HepG2 (cell line): ENCODE results near the gene SERPINA9. TPM values are rescaled to one million over a fixed set of nuclear protein-coding genes. Genes with fewer than 3 reads are reported as not detected.

Experiments
- BCL6 ChIP-seq: IDR thresholded peaks from 2 replicates; pipeline ENCODE4 v1.6.1; 2016; ENCODE audit warnings: missing genetic modification reagents, missing compliant biosample characterization
- CENPX ChIP-seq: sonication (generic); formaldehyde crosslinking; IDR thresholded peaks from 2 replicates; pipeline ENCODE4 v1.9.0; 2021; ENCODE audit warnings: mild to moderate bottlenecking, missing genetic modification reagents, moderate library complexity
- CREM ChIP-seq, 2 experiments: sonication (generic) in 1 of 2; formaldehyde crosslinking in 1 of 2; IDR thresholded peaks; 2 replicates each; pipeline versions ENCODE4 v1.4.0 to v1.6.1; 2016 to 2020; ENCODE audit warnings: antibody characterized with exemption in 1 of 2, mild to moderate bottlenecking in 1 of 2, missing genetic modification reagents in 1 of 2
- FOXA3 ChIP-seq: IDR thresholded peaks from 2 replicates; pipeline ENCODE4 v1.6.1; 2016; ENCODE audit warnings: missing genetic modification reagents, missing compliant biosample characterization
- HDAC2 ChIP-seq: sonication (generic); formaldehyde crosslinking; IDR thresholded peaks from 2 replicates; pipeline ENCODE4 v1.4.0; 2020; ENCODE audit warnings: missing genetic modification reagents
- HMG20A ChIP-seq: IDR thresholded peaks from 2 replicates; pipeline ENCODE4 v1.6.1; 2016; ENCODE audit warnings: borderline replicate concordance
- KLF6 ChIP-seq: IDR thresholded peaks from 2 replicates; pipeline ENCODE4 v1.8.0; 2016; ENCODE audit warnings: missing biosample characterization, missing genetic modification reagents
- MED8 ChIP-seq: sonication (generic); formaldehyde crosslinking; IDR thresholded peaks from 2 replicates; pipeline ENCODE4 v1.8.1; 2023; ENCODE audit warnings: mild to moderate bottlenecking, missing genetic modification reagents; ENCODE audit not compliant: insufficient replicate concordance
- MEF2D ChIP-seq: sonication (generic); formaldehyde crosslinking; IDR thresholded peaks from 2 replicates; pipeline ENCODE4 v1.5.1; 2020; ENCODE audit warnings: mild to moderate bottlenecking, missing genetic modification reagents
- NFIC ChIP-seq: IDR thresholded peaks from 2 replicates; pipeline ENCODE4 v1.6.1; 2012; ENCODE audit warnings: mild to moderate bottlenecking, low read length, inconsistent platforms
- REL ChIP-seq: sonication (generic); formaldehyde crosslinking; conservative IDR thresholded peaks from 2 replicates; pipeline ENCODE4 v1.8.0; 2022; ENCODE audit warnings: mild to moderate bottlenecking, missing genetic modification reagents, moderate library complexity
- RXRA ChIP-seq: sonication (generic); formaldehyde crosslinking; IDR thresholded peaks from 2 replicates; pipeline ENCODE4 v1.5.1; 2020; ENCODE audit warnings: missing genetic modification reagents
- SOX5 ChIP-seq: IDR thresholded peaks from 2 replicates; pipeline ENCODE4 v1.6.1; 2016; ENCODE audit warnings: borderline replicate concordance
- TBX2 ChIP-seq: sonication (generic); formaldehyde crosslinking; IDR thresholded peaks from 2 replicates; pipeline ENCODE4 v1.5.0; 2020; ENCODE audit warnings: missing genetic modification reagents, mild to moderate bottlenecking, borderline replicate concordance
- TCF7 ChIP-seq: sonication (generic); IDR thresholded peaks from 2 replicates; pipeline ENCODE4 v1.6.1; 2016; ENCODE audit warnings: antibody characterized with exemption, low read depth
- ZC3H13 ChIP-seq: sonication (generic); formaldehyde crosslinking; IDR thresholded peaks from 2 replicates; pipeline ENCODE4 v1.8.1; 2023; ENCODE audit warnings: mild to moderate bottlenecking, missing genetic modification reagents, moderate library complexity
- ZNF234 ChIP-seq: sonication (generic); formaldehyde crosslinking; conservative IDR thresholded peaks from 2 replicates; pipeline ENCODE4 v1.5.1; 2020; ENCODE audit warnings: mild to moderate bottlenecking, missing genetic modification reagents
- ZNF331 ChIP-seq: sonication (generic); formaldehyde crosslinking; IDR thresholded peaks from 2 replicates; pipeline ENCODE4 v1.4.0; 2020; ENCODE audit warnings: missing genetic modification reagents
- ZNF775 ChIP-seq: sonication (generic); formaldehyde crosslinking; IDR thresholded peaks from 2 replicates; pipeline ENCODE4 v1.4.0; 2020; ENCODE audit warnings: missing genetic modification reagents, mild to moderate bottlenecking, moderate library complexity, borderline replicate concordance
- ZNF816 ChIP-seq: sonication (generic); formaldehyde crosslinking; IDR thresholded peaks from 2 replicates; pipeline ENCODE4 v1.8.0; 2022; ENCODE audit warnings: missing genetic modification reagents, mild to moderate bottlenecking, borderline replicate concordance
- ZSCAN30 ChIP-seq: sonication (generic); formaldehyde crosslinking; IDR thresholded peaks from 2 replicates; pipeline ENCODE4 v1.5.0; 2020; ENCODE audit warnings: mild to moderate bottlenecking, missing genetic modification reagents
- polyA plus RNA-seq, 8 experiments: library from polyadenylated mRNA; depleted of rRNA in 3 of 8; stranded (reverse) in 7 of 8; unstranded in 1 of 8; fragments of >200 nt; fragmentation: Illumina TruSeq in 4 of 8; extraction: Trizol in 4 of 8; gene quantifications; 2 replicates each; pipeline versions ENCODE4 v1.2.1 to v1.2.3, GENCODE V29; 2011 to 2016; ENCODE audit warnings: low read depth in 4 of 8, missing spikeins in 1 of 8, mixed read lengths in 1 of 8; ENCODE audit not compliant: insufficient read depth in 1 of 8
- total RNA-seq, 5 experiments: library from RNA; depleted of rRNA; stranded (reverse); fragments of >200 nt; fragmentation: Illumina TruSeq; extraction: Trizol; gene quantifications; 2 replicates each; pipeline ENCODE4 v1.2.3, GENCODE V29; 2016; ENCODE audit warnings: low read depth in 1 of 5
- TF ChIP-seq, protein P1 (sequence below): sonication (generic); formaldehyde crosslinking; IDR thresholded peaks from 2 replicates; pipeline ENCODE4 v1.4.0; 2020; ENCODE audit warnings: missing genetic modification reagents
- TF ChIP-seq, protein P2 (sequence below): sonication (generic); formaldehyde crosslinking; IDR thresholded peaks from 2 replicates; pipeline ENCODE4 v1.8.1; 2022; ENCODE audit warnings: low read depth, mild to moderate bottlenecking, missing genetic modification reagents

The SERPINA9 gene
- total and polyA plus RNA-seq, 2 of the 13 experiments (the other 11 are each of a cell fraction or from before 2014, with no cell fraction given): 0.21 TPM; not detected in 1

DNA sequence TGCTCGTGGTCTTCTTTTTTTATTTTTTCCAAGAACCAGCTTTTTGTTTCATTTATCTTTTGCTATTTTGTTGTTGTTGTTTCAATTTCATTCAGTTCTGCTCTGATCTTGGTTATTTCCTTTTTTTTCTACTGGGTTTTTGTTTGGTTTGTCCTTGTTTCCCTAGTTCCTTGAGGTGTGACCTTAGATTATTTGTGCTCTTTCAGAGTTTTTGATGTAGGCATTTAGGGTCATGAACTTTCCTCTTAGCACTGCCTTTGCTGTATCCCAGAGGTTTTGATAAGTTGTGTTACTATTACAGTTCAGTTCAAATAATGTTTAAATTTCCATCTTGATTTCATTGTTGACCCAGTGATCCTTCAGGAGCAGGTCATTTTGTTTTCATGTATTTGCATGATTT lies 20.1 kb downstream of the SERPINA9 start (continued):
- TF ChIP-seq, protein P1, sequence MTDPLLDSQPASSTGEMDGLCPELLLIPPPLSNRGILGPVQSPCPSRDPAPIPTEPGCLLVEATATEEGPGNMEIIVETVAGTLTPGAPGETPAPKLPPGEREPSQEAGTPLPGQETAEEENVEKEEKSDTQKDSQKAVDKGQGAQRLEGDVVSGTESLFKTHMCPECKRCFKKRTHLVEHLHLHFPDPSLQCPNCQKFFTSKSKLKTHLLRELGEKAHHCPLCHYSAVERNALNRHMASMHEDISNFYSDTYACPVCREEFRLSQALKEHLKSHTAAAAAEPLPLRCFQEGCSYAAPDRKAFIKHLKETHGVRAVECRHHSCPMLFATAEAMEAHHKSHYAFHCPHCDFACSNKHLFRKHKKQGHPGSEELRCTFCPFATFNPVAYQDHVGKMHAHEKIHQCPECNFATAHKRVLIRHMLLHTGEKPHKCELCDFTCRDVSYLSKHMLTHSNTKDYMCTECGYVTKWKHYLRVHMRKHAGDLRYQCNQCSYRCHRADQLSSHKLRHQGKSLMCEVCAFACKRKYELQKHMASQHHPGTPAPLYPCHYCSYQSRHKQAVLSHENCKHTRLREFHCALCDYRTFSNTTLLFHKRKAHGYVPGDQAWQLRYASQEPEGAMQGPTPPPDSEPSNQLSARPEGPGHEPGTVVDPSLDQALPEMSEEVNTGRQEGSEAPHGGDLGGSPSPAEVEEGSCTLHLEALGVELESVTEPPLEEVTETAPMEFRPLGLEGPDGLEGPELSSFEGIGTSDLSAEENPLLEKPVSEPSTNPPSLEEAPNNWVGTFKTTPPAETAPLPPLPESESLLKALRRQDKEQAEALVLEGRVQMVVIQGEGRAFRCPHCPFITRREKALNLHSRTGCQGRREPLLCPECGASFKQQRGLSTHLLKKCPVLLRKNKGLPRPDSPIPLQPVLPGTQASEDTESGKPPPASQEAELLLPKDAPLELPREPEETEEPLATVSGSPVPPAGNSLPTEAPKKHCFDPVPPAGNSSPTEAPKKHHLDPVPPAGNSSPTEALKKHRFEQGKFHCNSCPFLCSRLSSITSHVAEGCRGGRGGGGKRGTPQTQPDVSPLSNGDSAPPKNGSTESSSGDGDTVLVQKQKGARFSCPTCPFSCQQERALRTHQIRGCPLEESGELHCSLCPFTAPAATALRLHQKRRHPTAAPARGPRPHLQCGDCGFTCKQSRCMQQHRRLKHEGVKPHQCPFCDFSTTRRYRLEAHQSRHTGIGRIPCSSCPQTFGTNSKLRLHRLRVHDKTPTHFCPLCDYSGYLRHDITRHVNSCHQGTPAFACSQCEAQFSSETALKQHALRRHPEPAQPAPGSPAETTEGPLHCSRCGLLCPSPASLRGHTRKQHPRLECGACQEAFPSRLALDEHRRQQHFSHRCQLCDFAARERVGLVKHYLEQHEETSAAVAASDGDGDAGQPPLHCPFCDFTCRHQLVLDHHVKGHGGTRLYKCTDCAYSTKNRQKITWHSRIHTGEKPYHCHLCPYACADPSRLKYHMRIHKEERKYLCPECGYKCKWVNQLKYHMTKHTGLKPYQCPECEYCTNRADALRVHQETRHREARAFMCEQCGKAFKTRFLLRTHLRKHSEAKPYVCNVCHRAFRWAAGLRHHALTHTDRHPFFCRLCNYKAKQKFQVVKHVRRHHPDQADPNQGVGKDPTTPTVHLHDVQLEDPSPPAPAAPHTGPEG (CRISPR knock-in tag): no peak
- TF ChIP-seq ZC3H13 (CRISPR knock-in tag) (no peak), TCF7 (peak; percentile 92), ZNF775 (CRISPR knock-in tag) (no peak), ZSCAN30 (CRISPR knock-in tag) (no peak), SOX5 (CRISPR knock-in tag) (peak; percentile 82; the same call in 1 of the 2 replicates), CENPX (CRISPR knock-in tag) (no peak), CREM (IDR thresholded peaks at IDR 0.05) (peak; percentile 76), CREM (CRISPR knock-in tag; IDR thresholded peaks at IDR 0.05) (no peak), ZNF816 (no peak), MEF2D (CRISPR knock-in tag) (peak; percentile 71; the same call in 1 of the 2 replicates), HDAC2 (peak; percentile 59; the same call in 1 of the 2 replicates), ZNF331 (CRISPR knock-in tag) (peak; percentile 49; the same call in 1 of the 2 replicates), NFIC (peak; percentile 68; the same call in 1 of the 2 replicates), KLF6 (CRISPR knock-in tag) (no peak), RXRA (no peak), REL (no peak), BCL6 (CRISPR knock-in tag) (peak; percentile 75), TBX2 (CRISPR knock-in tag) (peak; percentile 52; the same call in 1 of the 2 replicates), HMG20A (CRISPR knock-in tag) (peak; percentile 81; the same call in 1 of the 2 replicates), ZNF234 (CRISPR knock-in tag) (no peak), FOXA3 (CRISPR knock-in tag) (peak; percentile 56), MED8 (CRISPR knock-in tag) (peak; percentile 51)
- TF ChIP-seq, protein P2, sequence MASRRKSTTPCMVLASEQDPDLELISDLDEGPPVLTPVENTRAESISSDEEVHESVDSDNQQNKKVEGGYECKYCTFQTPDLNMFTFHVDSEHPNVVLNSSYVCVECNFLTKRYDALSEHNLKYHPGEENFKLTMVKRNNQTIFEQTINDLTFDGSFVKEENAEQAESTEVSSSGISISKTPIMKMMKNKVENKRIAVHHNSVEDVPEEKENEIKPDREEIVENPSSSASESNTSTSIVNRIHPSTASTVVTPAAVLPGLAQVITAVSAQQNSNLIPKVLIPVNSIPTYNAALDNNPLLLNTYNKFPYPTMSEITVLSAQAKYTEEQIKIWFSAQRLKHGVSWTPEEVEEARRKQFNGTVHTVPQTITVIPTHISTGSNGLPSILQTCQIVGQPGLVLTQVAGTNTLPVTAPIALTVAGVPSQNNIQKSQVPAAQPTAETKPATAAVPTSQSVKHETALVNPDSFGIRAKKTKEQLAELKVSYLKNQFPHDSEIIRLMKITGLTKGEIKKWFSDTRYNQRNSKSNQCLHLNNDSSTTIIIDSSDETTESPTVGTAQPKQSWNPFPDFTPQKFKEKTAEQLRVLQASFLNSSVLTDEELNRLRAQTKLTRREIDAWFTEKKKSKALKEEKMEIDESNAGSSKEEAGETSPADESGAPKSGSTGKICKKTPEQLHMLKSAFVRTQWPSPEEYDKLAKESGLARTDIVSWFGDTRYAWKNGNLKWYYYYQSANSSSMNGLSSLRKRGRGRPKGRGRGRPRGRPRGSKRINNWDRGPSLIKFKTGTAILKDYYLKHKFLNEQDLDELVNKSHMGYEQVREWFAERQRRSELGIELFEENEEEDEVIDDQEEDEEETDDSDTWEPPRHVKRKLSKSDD (CRISPR knock-in tag): no peak
